HFFc6 (cell line): ENCODE data around the gene EXOC6B. TPM values are rescaled to one million over a fixed set of nuclear protein-coding genes. Genes with fewer than 3 reads are reported as not detected.

Source experiments
- DNase-seq: peaks from one replicate; pipeline ENCODE4 v3.0.0-alpha.2; 2018
- H3K27ac Mint-ChIP-seq: 2 replicates; pipeline ENCODE4 v1.8.0; 2020; ENCODE audit warnings: mild to moderate bottlenecking, mixed read lengths
- H3K27me3 Mint-ChIP-seq: 2 replicates; pipeline ENCODE4 v1.8.0; 2021; ENCODE audit warnings: mild to moderate bottlenecking, moderate library complexity, mixed read lengths; ENCODE audit not compliant: insufficient read depth
- H3K36me3 Mint-ChIP-seq: 2 replicates; pipeline ENCODE4 v1.8.0; 2021; ENCODE audit warnings: low read depth, mixed read lengths
- H3K4me1 Mint-ChIP-seq: 2 replicates; pipeline ENCODE4 v1.8.0; 2020; ENCODE audit warnings: low read depth, mixed read lengths
- H3K4me3 Mint-ChIP-seq: 2 replicates; pipeline ENCODE4 v1.8.0; 2020; ENCODE audit warnings: mild to moderate bottlenecking, moderate library complexity, mixed read lengths
- H3K9me3 Mint-ChIP-seq: 2 replicates; pipeline ENCODE4 v1.8.0; 2020; ENCODE audit warnings: mild to moderate bottlenecking, mixed read lengths
- CTCF ChIP-seq: fragments of 200-600 bp; sonication (generic); IDR thresholded peaks from 2 replicates; pipeline ENCODE4 v1.5.0; 2021; ENCODE audit warnings: antibody characterized with exemption, mild to moderate bottlenecking
- total RNA-seq, 6 experiments: library from RNA; stranded (reverse); fragmentation: NEBNext Ultra II Directional; extraction: Animal tissue kit (Norgen Biotek cat#: 25700); gene quantifications; 2 replicates in 1 of 6; 3 replicates in 5 of 6; pipeline ENCODE4 v1.2.3, GENCODE V29; 2021

The EXOC6B gene
- total RNA-seq, 6 experiments from 2014 or later, result 24.8 to 33.0 (median 27.4) TPM

DNA sequence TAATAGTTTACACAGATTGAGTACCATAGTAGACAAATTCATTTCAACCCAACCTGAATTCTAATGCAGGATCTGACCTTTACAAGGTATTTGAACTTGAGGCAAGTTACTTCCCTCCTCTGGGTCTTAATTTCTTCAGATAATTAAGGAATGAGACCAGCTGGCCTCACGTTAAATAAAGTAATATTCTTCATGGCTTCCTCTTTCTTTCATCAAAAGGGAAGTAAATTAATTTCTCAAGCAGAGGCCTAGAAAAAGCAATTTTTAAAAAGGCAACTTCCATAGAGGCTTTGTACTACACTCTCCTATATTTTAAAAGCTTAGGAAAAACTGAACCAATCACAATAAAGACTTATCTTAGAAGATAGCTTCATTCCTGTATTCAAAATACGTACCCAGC, 109.2 kb downstream of the EXOC6B start:
- Mint-ChIP-seq H3K27me3 (no peaks in the 10 kb centered on the region), H3K36me3 (no peaks in the 10 kb centered on the region), H3K4me3 (no peak overlapping the region), H3K4me1 (peaks cover 17% of the 10 kb centered on the region), H3K9me3 (no peaks in the 10 kb centered on the region), H3K27ac (no peak overlapping the region)
- no peak for TF ChIP-seq CTCF
- DNase-seq, result no peak

- H3K9me3 Mint-ChIP-seq, result no peaks in the 10 kb centered on the region
- peaks cover 4% of the 10 kb centered on the region for H3K4me1 Mint-ChIP-seq
- TF ChIP-seq CTCF, result peak; percentile 35; the same call in 1 of the 2 replicates
- H3K27ac Mint-ChIP-seq, result no peak overlapping the region
- H3K27me3 Mint-ChIP-seq, result no peaks in the 10 kb centered on the region
- H3K4me3 Mint-ChIP-seq, result no peak overlapping the region
- no peaks in the 10 kb centered on the region for H3K36me3 Mint-ChIP-seq
- no peak for DNase-seq
Observed at GRCh38 chr2:72713857-72714256, 112.0 kb downstream of the EXOC6B start.

GRCh38 chr2:72712977-72713376, 112.9 kb downstream of the EXOC6B start:
- DNase-seq, result no peak
- H3K27me3 Mint-ChIP-seq, result no peaks in the 10 kb centered on the region
- TF ChIP-seq CTCF, result no peak
- H3K9me3 Mint-ChIP-seq, result no peaks in the 10 kb centered on the region
- H3K27ac Mint-ChIP-seq, result no peak overlapping the region
- H3K36me3 Mint-ChIP-seq, result no peaks in the 10 kb centered on the region
- H3K4me3 Mint-ChIP-seq, result no peak overlapping the region
- no peaks in the 10 kb centered on the region for H3K4me1 Mint-ChIP-seq

DNA sequence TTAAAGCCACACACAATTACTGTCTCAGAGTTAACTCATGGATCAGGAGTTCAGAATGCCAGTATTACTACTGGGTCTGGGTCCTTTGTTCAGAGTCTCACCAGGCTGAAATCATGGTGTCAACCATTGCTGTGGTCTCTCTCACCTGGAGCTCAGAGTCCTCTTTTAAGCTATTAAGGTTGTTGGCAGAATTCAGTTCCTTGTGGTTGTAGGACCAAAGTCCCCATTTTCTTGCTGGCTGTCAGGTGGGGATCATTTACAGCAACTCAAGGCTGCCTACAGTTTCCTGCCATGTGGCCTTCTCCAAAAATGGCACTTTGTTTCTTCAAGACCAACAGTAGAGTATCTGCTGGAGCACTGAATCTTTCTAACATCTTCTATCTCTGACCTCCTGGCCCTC, 113.5 kb downstream of the EXOC6B start:
- no peak overlapping the region for H3K27ac Mint-ChIP-seq
- no peaks in the 10 kb centered on the region for H3K4me1 Mint-ChIP-seq
- no peak for DNase-seq
- H3K4me3 Mint-ChIP-seq, result no peak overlapping the region
- TF ChIP-seq CTCF, result no peak
- no peaks in the 10 kb centered on the region for H3K9me3 Mint-ChIP-seq
- no peaks in the 10 kb centered on the region for H3K36me3 Mint-ChIP-seq
- no peaks in the 10 kb centered on the region for H3K27me3 Mint-ChIP-seq

GRCh38 chr2:72710418-72711152, 115.2 kb downstream of the EXOC6B start:
- H3K27ac Mint-ChIP-seq, result no peak overlapping the region
- no peaks in the 10 kb centered on the region for H3K9me3 Mint-ChIP-seq
- H3K4me1 Mint-ChIP-seq, result no peaks in the 10 kb centered on the region
- H3K27me3 Mint-ChIP-seq, result no peaks in the 10 kb centered on the region
- no peak for TF ChIP-seq CTCF
- H3K36me3 Mint-ChIP-seq, result no peaks in the 10 kb centered on the region
- no peak for DNase-seq
- no peak overlapping the region for H3K4me3 Mint-ChIP-seq
